Suprapubic skin (tissue), 4 donors: ENCODE results near the gene SAMD13.

Source experiments
- CTCF ChIP-seq, 2 donors: fragments of 200-600 bp in 1 of 2; fragments of 450-650 bp in 1 of 2; sonication (generic) in 1 of 2; IDR thresholded peaks; one replicate each; pipeline ENCODE4 v1.5.1; 2016 to 2019; ENCODE audit warnings: antibody characterized with exemption in 2 of 2, mild to moderate bottlenecking in 1 of 2, moderate library complexity in 1 of 2
- EP300 ChIP-seq: sonication (generic); formaldehyde crosslinking; IDR thresholded peaks from one replicate; pipeline ENCODE4 v1.6.1; 2017; ENCODE audit warnings: antibody characterized with exemption
- POLR2AphosphoS5 ChIP-seq, 3 donors: sonication (generic); formaldehyde crosslinking; IDR thresholded peaks; one replicate each; pipeline ENCODE4 v1.6.1; 2017; ENCODE audit warnings: antibody characterized with exemption in 3 of 3

- TF ChIP-seq POLR2AphosphoS5 (IDR thresholded peaks at IDR 0.05), result no peak
- no peak for TF ChIP-seq CTCF (IDR thresholded peaks at IDR 0.05)
- no peak for TF ChIP-seq EP300
Measured at GRCh38 chr1:84370831-84371394, 69.4 kb downstream of the SAMD13 start.
